ENCODE results near the gene PCDHGA9. TPM values are rescaled to one million over a fixed set of nuclear protein-coding genes. Genes with fewer than 3 reads are reported as not detected.
A peak's percentile ranks its signal among the peaks of the same experiment; 100 is the strongest.

Gene PCDHGA9
- 0.46 and 0.51 TPM in 2 replicates for total RNA-seq (2011; cell fraction: chromatin; rRNA removed; ENCODE audit: low replicate concordance)
- total RNA-seq (2011; cell fraction: nucleolus; rRNA removed) = 0.50 and 0.53 TPM in 2 replicates
- 0.37 and 1.1 TPM in 2 replicates for total RNA-seq (2011; cell fraction: nucleoplasm; rRNA removed)
- total RNA-seq (2014; rRNA removed) (0.09 TPM in 1 of 2 replicates, not detected in the other), total RNA-seq (2014; rRNA removed; fragmentation: Illumina TruSeq; extraction: Trizol) (0.06 and 0.15 TPM in 2 replicates), total RNA-seq (2015; rRNA removed; fragmentation: Illumina TruSeq; extraction: Trizol) (0.11 TPM in 2 replicates), total RNA-seq (2021) (0.18 and 0.20 TPM in 2 replicates), polyA plus RNA-seq (2011; rRNA removed) (0.11 TPM in 1 of 2 replicates, not detected in the other), polyA plus RNA-seq (2014; fragmentation: Illumina TruSeq; extraction: Trizol) (0.07 TPM in 1 of 2 replicates, not detected in the other), polyA plus RNA-seq (2014; fragmentation: Nextera tagmentation; extraction: Ambion mirVana) (not detected), polyA plus RNA-seq (2014; rRNA removed) (0.03 TPM in 1 of 2 replicates, not detected in the other), polyA minus RNA-seq (2011; rRNA and poly(A)+ RNA removed) (0.15 and 0.35 TPM in 2 replicates), Bru-seq, nascent RNA (percentile 30 among the genes with signal in this experiment), BruChase-seq, experiment 1, labeled RNA remaining after a 2-hour chase (percentile 34 among the genes with signal in this experiment), BruChase-seq, experiment 2, labeled RNA remaining after a 6-hour chase (percentile 39 among the genes with signal in this experiment)
- polyA plus RNA-seq (2011; cell fraction: cytosol; rRNA removed) = 0.04 TPM in 1 of 2 replicates, not detected in the other
- polyA plus RNA-seq (2011; cell fraction: nucleus; rRNA removed) = 0.06 and 0.71 TPM in 2 replicates
- 0.04 and 0.11 TPM in 2 replicates for polyA plus RNA-seq (2012)
- not detected in 2 replicates for polyA minus RNA-seq (2011; cell fraction: cytosol; rRNA and poly(A)+ RNA removed)
- polyA minus RNA-seq (2011; cell fraction: nucleus; rRNA and poly(A)+ RNA removed) = 0.11 and 0.54 TPM in 2 replicates
- long read RNA-seq, experiment 1 = 0 reads
- long read RNA-seq, experiment 2 = 0 reads
- long read RNA-seq, experiment 3 = 0 reads

- Histone ChIP-seq H2AFZ (ENCODE audit: low read depth, low read length) (no peak within 1 kb of the TSS), H3K79me2 (ENCODE audit: control insufficient read depth, insufficient read depth, low read length) (no peaks in the 10 kb centered on the region), H3K4me3 (no peak within 1 kb of the TSS), H3K9me1 (ENCODE audit: control insufficient read depth, insufficient read depth, low read length) (no peaks in the 10 kb centered on the region), H3K9ac (ENCODE audit: insufficient read depth in 1 of 2, low read depth in 2 of 2, low read length in 2 of 2) (no peak within 1 kb of the TSS), H3K9me3 (replicated peaks; ENCODE audit: control insufficient read depth, insufficient read depth, low read depth, low read length) (peaks cover 2% of the 10 kb centered on the region; the same call in 1 of the 2 replicates), H3K27me3 (ENCODE audit: control insufficient read depth in 2 of 2, insufficient read depth in 2 of 2, low read length in 2 of 2) (peaks cover 3 to 30% of the 10 kb centered on the region in 2 experiments; a peak in 3 of 5 replicates), H3K4me1 (replicated peaks in 1 of 2; ENCODE audit: control insufficient read depth in 2 of 2, insufficient read depth in 2 of 2, low read length in 2 of 2) (peaks cover 0 to 9% of the 10 kb centered on the region in 2 experiments; a peak in 3 of 5 replicates), H3K27ac (ENCODE audit: extremely low read depth, low read depth, low read length) (no peak within 1 kb of the TSS), H3K36me3 (ENCODE audit: control insufficient read depth, insufficient read depth, low read length) (no peaks in the 10 kb centered on the region), H4K20me1 (replicated peaks; ENCODE audit: control insufficient read depth, insufficient read depth, low read length) (no peaks in the 10 kb centered on the region), H3K4me2 (ENCODE audit: insufficient read depth, low read length) (no peak within 1 kb of the TSS)
- BruUV-seq (replicated peaks) = no TSS peak
- peak; percentile 68 for FAIRE-seq
- DNase-seq (ENCODE audit: extremely low read depth in 1 of 4, low spot score in 3 of 4) = peak; percentile 34 to 60 (median 38)
- WGBS (ENCODE audit: insufficient coverage, low coverage, missing lambda C conversion rate) = 11% methylated on average over 22 of the region's 27 CpGs
- intact Hi-C loops (cut with micrococcal nuclease) (no loop called here), in situ Hi-C loops (cut with MboI) (no loop called here)
- ChIA-PET POLR2A (no interaction called here), CTCF (ENCODE audit: low intra/inter-chr PET ratio) (interaction anchor here (1.2 to 2.1 kb wide), 2 partner anchors 122 to 161 kb away, joined by 5 to 10 read pairs; no protein-coding TSS in a partner anchor)
- peak; percentile 78 for ATAC-seq
- TF ChIP-seq SMC3 (conservative IDR thresholded peaks at IDR 0.05; ENCODE audit: insufficient read depth, low read depth, low read length) (0 out of 2 replicates have a peak, but pooled peaks have one; percentile 13), ZNF717 (CRISPR knock-in tag; IDR thresholded peaks at IDR 0.05) (no peak), RAD21 (CRISPR knock-in tag; conservative IDR thresholded peaks at IDR 0.05 in 1 of 2, IDR thresholded peaks at IDR 0.05 in 1 of 2) (peak in 1 of 2 experiments; percentile 41; a peak in 2 of 4 replicates), POLR2B (IDR thresholded peaks at IDR 0.05; ENCODE audit: low read depth, partially characterized antibody) (no peak), ETV1 (tag; conservative IDR thresholded peaks at IDR 0.05; ENCODE audit: low read depth) (no peak), SIX5 (IDR thresholded peaks at IDR 0.05; ENCODE audit: borderline replicate concordance in 1 of 2, insufficient read depth in 1 of 2, low read depth in 1 of 2, low read length in 2 of 2) (no peak), ZSCAN29 (IDR thresholded peaks at IDR 0.05) (peak; percentile 72)
- TF ChIP-seq, protein P1, sequence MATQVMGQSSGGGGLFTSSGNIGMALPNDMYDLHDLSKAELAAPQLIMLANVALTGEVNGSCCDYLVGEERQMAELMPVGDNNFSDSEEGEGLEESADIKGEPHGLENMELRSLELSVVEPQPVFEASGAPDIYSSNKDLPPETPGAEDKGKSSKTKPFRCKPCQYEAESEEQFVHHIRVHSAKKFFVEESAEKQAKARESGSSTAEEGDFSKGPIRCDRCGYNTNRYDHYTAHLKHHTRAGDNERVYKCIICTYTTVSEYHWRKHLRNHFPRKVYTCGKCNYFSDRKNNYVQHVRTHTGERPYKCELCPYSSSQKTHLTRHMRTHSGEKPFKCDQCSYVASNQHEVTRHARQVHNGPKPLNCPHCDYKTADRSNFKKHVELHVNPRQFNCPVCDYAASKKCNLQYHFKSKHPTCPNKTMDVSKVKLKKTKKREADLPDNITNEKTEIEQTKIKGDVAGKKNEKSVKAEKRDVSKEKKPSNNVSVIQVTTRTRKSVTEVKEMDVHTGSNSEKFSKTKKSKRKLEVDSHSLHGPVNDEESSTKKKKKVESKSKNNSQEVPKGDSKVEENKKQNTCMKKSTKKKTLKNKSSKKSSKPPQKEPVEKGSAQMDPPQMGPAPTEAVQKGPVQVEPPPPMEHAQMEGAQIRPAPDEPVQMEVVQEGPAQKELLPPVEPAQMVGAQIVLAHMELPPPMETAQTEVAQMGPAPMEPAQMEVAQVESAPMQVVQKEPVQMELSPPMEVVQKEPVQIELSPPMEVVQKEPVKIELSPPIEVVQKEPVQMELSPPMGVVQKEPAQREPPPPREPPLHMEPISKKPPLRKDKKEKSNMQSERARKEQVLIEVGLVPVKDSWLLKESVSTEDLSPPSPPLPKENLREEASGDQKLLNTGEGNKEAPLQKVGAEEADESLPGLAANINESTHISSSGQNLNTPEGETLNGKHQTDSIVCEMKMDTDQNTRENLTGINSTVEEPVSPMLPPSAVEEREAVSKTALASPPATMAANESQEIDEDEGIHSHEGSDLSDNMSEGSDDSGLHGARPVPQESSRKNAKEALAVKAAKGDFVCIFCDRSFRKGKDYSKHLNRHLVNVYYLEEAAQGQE (IDR thresholded peaks at IDR 0.05; ENCODE audit: borderline replicate concordance) = peak; percentile 19; the same call in 1 of the 2 replicates
- TF ChIP-seq, protein P1 (CRISPR knock-in tag; IDR thresholded peaks at IDR 0.05; ENCODE audit: low read depth) = no peak
Measured at GRCh38 chr5:141402553-141403243, at the start of gene PCDHGA9. Gene PCDHGA9 (plus strand): TSS chr5:141402778. CDS start chr5:141402953, 175 bp downstream.
